DND-41 (cell line): ENCODE results near the gene MRM1.

ENCODE experiments used
- ATAC-seq: fragments of 200-7000 bp; cut with Tn5 transposase; 3 replicates; pipeline ENCODE4 v1.9.1; 2021; ENCODE audit warnings: low read depth; ENCODE audit not compliant: insufficient read depth
- DNase-seq: peaks from one replicate; pipeline ENCODE4 v3.0.0-alpha.2; 2020
- H2AFZ ChIP-seq: 2 replicates; pipeline ENCODE4 v1.6.0; 2012; ENCODE audit warnings: low read depth, low read length
- H3K27ac ChIP-seq: 2 replicates; pipeline ENCODE4 v1.5.1; 2012; ENCODE audit warnings: low read length, inconsistent platforms
- H3K27me3 ChIP-seq: fragments of 200-600 bp; sonication (generic); 2 replicates; pipeline ENCODE4 v1.6.0; 2012; ENCODE audit warnings: low read length, mild to moderate bottlenecking, inconsistent platforms; ENCODE audit not compliant: insufficient read depth, poor library complexity
- H3K36me3 ChIP-seq: 2 replicates; pipeline ENCODE4 v1.5.1; 2012; ENCODE audit warnings: low read length, inconsistent platforms; ENCODE audit not compliant: insufficient read depth
- H3K4me1 ChIP-seq: 2 replicates; pipeline ENCODE4 v1.5.1; 2012; ENCODE audit warnings: mild to moderate bottlenecking, low read length; ENCODE audit not compliant: insufficient read depth
- H3K4me2 ChIP-seq: 2 replicates; pipeline ENCODE4 v1.6.0; 2012; ENCODE audit warnings: mild to moderate bottlenecking, moderate library complexity, low read length, inconsistent platforms; ENCODE audit not compliant: insufficient read depth
- H3K4me3 ChIP-seq, 2 experiments: fragments of 200-600 bp in 1 of 2; shearing (Covaris generic) in 1 of 2; 2 replicates each; pipeline ENCODE4 v1.5.1; 2012 to 2016; ENCODE audit warnings: inconsistent platforms in 2 of 2, low read length in 2 of 2, mild to moderate bottlenecking in 2 of 2, low read depth in 1 of 2, moderate library complexity in 1 of 2
- H3K79me2 ChIP-seq: 2 replicates; pipeline ENCODE4 v1.6.0; 2012; ENCODE audit warnings: low read length, inconsistent platforms; ENCODE audit not compliant: insufficient read depth
- H3K9ac ChIP-seq: 2 replicates; pipeline ENCODE4 v1.6.0; 2012; ENCODE audit warnings: low read depth, mild to moderate bottlenecking, inconsistent platforms, low read length, moderate library complexity
- H3K9me3 ChIP-seq: 2 replicates; pipeline ENCODE4 v1.5.1; 2012; ENCODE audit warnings: low read length, moderate library complexity, mild to moderate bottlenecking, inconsistent platforms; ENCODE audit not compliant: insufficient read depth, severe bottlenecking
- H4K20me1 ChIP-seq: 2 replicates; pipeline ENCODE4 v1.6.0; 2012; ENCODE audit warnings: low read length; ENCODE audit not compliant: insufficient read depth
- CTCF ChIP-seq: IDR thresholded peaks from 2 replicates; pipeline ENCODE4 v1.5.1; 2012; ENCODE audit warnings: borderline replicate concordance, low read length, moderate library complexity, mild to moderate bottlenecking; ENCODE audit not compliant: poor library complexity, severe bottlenecking; ENCODE audit errors: extremely low read depth
- EZH2 ChIP-seq: IDR thresholded peaks from 3 replicates; pipeline ENCODE4 v1.6.1; 2012; ENCODE audit warnings: borderline replicate concordance, low read depth, mild to moderate bottlenecking, moderate library complexity, low read length, inconsistent platforms; ENCODE audit not compliant: severe bottlenecking

MRM1 gene

GRCh38 chr17:36650096-36650775 lies 48.9 kb downstream of the MRM1 start:
- no peak overlapping the region for H3K4me3 ChIP-seq
- ATAC-seq (no peak), DNase-seq (no peak)
- no peaks in the 10 kb centered on the region; the same call in none of the 2 replicates for H4K20me1 ChIP-seq
- no peaks in the 10 kb centered on the region for H3K79me2 ChIP-seq
- no peaks in the 10 kb centered on the region for H3K36me3 ChIP-seq
- H3K9ac ChIP-seq = no peak overlapping the region
- H3K27me3 ChIP-seq = peaks cover 25% of the 10 kb centered on the region
- H3K27ac ChIP-seq = no peak overlapping the region
- no peak overlapping the region for H2AFZ ChIP-seq
- no peaks in the 10 kb centered on the region for H3K4me1 ChIP-seq
- TF ChIP-seq CTCF = no peak
- no peak for TF ChIP-seq EZH2
- H3K4me2 ChIP-seq = no peak overlapping the region
- no peaks in the 10 kb centered on the region for H3K9me3 ChIP-seq

GRCh38 chr17:36653374-36653773 lies 52.0 kb downstream of the MRM1 start:
- TF ChIP-seq CTCF (no peak), EZH2 (no peak)
- Histone ChIP-seq H3K9me3 (no peaks in the 10 kb centered on the region), H3K27me3 (peaks cover 17% of the 10 kb centered on the region), H3K4me2 (no peak overlapping the region), H3K9ac (no peak overlapping the region), H3K4me1 (no peaks in the 10 kb centered on the region), H3K4me3 (no peak overlapping the region), H3K27ac (no peak overlapping the region), H3K79me2 (no peaks in the 10 kb centered on the region), H4K20me1 (no peaks in the 10 kb centered on the region; the same call in 1 of the 2 replicates), H3K36me3 (no peaks in the 10 kb centered on the region), H2AFZ (no peak overlapping the region)
- ATAC-seq = no peak
- DNase-seq = no peak

- DNase-seq (no peak), ATAC-seq (no peak)
- TF ChIP-seq CTCF (no peak), EZH2 (no peak)
- Histone ChIP-seq H3K9me3 (no peaks in the 10 kb centered on the region), H3K9ac (no peak overlapping the region), H3K27me3 (peaks cover 15% of the 10 kb centered on the region), H3K27ac (no peak overlapping the region), H2AFZ (no peak overlapping the region), H3K4me3 (no peak overlapping the region), H3K4me1 (no peaks in the 10 kb centered on the region), H4K20me1 (no peaks in the 10 kb centered on the region; the same call in 1 of the 2 replicates), H3K79me2 (no peaks in the 10 kb centered on the region), H3K36me3 (no peaks in the 10 kb centered on the region), H3K4me2 (no peak overlapping the region)
Observed at GRCh38 chr17:36653856-36654255, 52.5 kb downstream of the MRM1 start.
